Ureter (tissue), 1 donor: ENCODE measurements around the gene PLEKHB1. TPM values are rescaled to one million over a fixed set of nuclear protein-coding genes. Genes with fewer than 3 reads are reported as not detected.
A peak's percentile ranks its signal among the peaks of the same experiment; 100 is the strongest.

Experiments
- DNase-seq: peaks from one replicate; pipeline ENCODE4 v3.0.0-alpha.2; 2020; ENCODE audit warnings: low spot score
- total RNA-seq: library from RNA; stranded (reverse); gene quantifications from one replicate; pipeline ENCODE4 v1.2.4, GENCODE V29; 2023
- donor health status: DM: yes; HTN: yes; CAD: no.

The PLEKHB1 gene
- total RNA-seq, 1 donor from 2014 or later = 10.8 TPM

DNA sequence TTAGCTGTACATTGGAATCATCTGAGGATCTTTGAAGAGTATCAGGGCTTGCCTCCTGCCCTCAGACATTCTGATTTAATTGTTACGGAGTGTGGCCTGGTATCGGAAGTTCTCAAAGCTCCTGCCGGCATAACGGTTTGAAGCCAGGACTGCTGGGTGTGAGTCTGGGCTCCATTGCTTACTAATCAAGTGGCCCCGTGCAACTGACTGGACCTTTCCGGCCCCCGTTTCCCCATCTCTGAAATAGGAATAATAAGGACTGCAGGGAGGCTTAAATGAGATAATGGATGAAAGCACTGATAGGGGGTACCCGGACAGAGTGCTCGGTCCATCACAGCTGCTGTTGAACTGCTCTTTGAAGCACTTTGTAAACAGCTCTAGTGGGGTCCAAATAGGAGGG is 1.7 kb downstream of the PLEKHB1 start:
- no peak for DNase-seq

DNA sequence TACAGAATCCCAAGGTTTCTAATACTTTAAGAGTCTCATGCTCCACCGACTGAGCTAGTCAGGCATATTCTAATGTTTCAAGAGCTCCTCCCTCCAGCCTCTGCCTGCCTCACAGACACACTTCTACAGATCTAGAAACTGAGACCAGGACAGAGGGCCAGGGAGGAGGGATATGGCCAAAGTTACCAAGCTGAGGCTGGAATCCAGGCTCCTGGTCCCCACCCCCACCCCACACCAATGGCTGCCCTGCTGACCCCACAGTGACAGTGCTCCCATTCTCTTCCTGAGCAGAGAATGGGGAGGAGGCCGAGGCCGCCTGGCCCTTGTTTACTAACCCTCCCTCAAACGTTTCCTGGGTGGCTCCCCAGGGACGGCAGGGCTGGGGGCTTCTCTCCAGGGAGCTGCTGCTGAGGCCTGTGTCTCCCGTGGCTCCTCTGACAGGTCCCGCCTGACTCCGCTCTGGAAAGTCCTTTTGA is 2.2 kb downstream of the PLEKHB1 start:
- DNase-seq = no peak

DNA sequence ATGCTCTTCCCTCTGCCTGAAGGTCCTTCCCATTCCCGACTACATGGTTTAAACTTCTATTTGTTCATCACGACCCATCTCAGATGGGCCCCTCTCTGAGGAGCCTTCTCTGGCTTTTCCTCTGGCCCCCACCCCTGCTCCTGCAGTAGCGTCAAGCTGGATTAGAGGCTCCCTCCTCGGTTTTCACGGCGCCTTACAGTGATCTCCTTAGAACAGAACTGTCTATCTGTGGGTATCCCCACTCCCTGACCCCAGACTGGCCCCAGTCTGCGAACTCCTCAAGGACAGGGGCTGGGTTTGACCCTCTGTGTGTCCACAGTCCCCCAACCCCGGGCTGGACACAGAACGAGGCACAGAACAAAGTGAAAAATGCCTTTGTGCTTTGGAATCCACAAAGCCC is 2.8 kb downstream of the PLEKHB1 start:
- no peak for DNase-seq

DNA sequence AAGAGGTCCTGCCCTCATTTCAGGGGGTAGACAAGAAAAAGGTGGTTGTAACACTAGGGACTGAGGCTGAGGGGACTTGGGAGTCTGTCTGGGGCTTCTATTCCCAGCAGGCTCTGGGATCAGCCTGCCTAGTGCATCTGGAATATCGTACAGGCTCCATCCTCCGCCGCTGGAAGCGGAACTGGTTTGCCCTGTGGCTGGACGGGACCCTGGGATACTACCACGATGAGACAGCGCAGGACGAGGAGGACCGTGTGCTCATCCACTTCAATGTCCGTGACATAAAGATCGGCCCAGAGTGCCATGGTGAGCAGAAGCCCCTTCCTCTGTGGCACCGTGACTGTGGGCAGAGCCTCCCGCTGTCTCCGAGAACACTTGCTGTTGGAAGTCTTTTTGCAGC is 4.0 kb downstream of the PLEKHB1 start:
- no peak for DNase-seq

DNA sequence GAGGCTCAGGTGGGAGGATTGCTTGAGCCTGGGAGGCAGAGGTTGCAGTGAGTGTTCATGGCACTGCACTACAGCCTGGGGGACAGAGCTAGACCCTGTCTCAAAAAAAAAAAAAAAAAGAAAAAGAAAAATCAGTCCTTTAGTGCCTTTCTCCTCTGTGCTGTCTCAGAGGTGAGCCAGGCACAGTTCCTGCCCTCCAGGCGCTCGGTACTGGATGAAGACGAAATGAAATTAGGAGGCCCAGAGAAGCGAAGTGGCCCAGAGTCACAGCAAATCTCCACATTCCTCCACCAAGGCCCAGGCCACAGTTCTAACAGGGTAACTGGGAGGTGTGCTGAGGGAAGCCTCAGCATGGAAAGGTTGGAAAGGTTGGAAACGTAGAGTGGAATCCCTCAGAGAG is 4.9 kb downstream of the PLEKHB1 start:
- DNase-seq = no peak

DNA sequence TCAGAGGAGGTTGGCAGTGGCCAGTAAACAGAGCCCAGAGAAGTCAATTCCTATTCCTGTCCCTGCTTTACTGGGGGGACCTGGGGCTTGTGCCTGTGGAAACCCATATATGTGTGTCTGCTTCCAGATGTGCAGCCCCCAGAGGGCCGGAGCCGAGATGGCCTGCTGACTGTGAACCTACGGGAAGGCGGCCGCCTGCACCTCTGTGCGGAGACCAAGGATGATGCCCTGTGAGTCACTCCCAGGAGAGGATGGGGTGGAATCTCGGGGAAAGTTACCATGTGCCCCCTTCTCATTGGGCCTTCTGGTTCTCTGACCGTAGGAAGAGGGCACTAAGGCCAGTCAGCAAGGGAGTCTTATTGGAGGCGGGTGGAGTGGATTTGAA is 5.3 kb downstream of the PLEKHB1 start:
- DNase-seq = no peak

DNA sequence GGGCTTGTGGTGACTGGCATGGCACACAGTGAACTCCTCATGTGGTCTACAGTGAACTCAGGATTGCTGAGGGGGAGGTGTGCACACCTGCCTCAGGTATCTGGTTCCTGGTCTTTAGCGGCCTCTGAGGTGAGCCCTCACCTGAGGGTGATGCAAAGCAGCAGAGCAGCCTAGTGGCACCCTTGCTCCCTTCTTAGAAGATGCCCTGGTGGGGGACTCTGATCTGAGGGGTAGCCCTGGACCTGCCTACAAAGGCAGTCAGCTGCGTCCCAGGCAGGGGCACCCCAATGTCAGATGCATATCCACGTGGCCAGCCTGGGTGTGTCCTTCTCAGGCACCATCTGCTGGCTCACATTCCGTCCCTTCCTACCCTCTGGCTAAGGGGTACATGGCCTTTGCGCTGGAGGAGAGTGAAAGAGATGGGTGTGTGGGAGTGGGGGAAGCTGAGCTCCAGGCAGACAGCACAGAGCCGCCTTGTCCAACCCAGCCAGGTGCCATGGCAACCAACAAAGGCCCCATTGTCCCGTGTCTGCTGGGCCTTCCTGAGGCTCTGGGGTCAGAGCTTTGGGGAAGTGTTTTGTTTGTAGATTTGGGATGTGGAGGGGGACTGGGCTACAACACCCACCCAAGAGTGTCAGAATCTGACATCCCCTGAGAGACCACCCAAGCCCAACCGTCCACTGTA is 5.8 kb downstream of the PLEKHB1 start:
- DNase-seq = no peak

DNA sequence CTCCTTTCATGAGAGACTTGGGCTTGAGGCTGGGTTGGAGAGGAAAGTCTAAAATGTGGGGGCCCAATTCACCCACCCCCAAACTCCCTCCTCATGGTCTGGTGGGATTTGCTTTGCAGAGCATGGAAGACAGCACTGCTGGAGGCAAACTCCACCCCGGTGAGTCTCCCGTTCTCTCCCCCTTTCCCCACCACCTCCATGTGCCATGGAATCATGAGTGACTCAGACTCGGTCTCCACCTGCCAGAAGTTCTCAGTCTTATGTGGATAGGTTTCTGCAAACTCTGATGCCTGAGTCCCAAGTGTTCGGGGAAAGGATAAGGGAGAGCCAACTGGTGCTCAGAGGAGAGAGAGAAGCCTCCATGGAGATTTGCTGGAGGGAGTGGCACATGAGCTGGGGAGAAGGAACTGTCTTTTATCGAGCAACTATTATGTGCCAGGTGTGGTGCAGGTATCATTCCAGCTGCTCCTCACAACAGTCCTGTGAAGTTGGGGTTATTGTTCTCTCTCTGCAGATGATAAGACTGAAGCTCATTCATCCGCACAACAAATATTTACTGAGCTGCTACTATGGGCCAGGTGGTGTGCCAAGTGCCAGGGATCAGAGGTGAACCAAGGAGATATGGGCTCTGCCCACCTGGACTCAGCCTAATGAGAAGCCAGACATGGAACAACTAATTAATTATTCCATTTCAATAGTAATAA is 6.6 kb downstream of the PLEKHB1 start:
- no peak for DNase-seq

DNA sequence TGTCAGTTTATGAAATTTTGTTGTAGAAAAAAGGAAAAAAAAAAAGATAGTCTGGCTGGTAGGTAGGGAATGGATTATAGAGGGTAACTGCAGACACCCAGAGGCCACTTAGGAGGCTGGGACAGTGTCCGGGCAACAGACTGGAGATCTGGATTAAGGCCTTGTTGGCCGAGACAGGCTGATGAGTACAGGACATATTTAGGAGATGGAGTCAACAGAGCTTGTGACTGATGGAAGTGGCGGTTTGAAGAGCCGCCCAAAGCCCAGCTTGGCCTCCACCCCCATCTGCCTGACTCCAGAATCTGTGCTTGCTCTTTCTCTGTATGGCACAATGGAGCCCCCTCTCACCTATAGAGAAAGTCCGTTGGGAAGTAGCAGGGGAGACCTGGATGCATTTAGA is 7.6 kb downstream of the PLEKHB1 start:
- DNase-seq = no peak

DNA sequence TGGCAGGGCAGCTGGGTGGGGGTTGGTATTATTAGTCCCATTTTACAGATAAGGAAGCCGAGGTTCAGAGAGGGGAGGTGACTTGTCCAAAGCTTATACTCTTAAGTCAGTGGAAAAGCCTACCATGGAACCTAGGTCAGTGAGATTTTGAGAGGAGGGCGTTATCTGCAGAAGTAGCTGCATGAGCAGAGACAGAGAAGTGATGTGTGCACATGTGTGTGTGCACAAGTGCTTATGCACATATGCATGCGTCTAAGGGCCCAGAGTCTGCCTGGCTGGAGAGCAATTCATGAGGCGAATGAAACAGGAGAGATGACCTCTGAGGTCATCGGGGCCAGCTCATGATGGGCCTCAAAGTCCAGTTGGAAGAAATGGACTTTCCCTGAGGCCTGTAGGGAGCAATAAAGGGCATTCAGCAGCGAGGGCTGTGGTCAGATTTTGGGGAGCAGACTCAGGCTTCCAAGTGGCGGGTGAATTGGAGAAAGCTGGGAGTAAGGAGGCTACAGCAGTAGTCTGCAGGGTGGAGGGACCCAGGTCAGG is 8.2 kb downstream of the PLEKHB1 start:
- no peak for DNase-seq

DNA sequence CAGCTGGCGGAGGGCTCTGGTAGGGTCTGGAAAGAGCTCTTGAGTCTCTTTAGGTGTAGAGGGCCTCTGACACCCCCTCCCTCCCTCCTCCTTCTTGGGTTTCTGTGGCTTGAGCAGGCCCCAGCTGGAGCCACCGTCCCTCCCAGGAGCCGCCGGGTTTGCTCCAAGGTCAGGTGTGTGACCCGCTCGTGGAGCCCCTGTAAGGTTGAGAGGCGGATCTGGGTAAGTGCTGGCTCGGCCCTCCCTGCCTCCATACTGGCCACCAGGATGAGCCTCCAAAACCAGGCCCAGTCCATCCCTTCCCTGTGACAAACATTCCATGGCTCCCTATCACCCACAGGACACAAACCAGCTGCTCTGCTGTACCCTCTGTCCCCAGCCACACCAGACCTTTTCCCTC is 9.3 kb downstream of the PLEKHB1 start:
- no peak for DNase-seq

DNA sequence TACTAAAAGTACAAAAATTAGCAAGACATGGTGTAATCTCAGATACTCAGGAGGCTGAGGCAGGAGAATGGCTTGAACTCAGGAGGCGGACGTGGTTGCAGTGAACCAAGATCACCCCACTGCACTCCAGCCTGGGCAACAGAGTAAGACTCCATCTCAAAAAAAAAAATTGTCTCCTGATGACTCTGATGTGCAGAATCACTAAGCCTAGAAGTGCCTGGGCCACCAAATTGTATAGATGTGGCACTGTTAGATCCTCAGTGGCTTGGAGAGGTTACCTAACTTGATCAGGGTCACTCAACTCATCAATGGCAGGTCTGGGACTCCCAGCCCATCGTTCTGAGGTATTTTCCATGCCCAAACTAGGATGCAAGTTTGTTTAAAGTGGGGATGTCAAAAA is 10.6 kb downstream of the PLEKHB1 start:
- no peak for DNase-seq

DNA sequence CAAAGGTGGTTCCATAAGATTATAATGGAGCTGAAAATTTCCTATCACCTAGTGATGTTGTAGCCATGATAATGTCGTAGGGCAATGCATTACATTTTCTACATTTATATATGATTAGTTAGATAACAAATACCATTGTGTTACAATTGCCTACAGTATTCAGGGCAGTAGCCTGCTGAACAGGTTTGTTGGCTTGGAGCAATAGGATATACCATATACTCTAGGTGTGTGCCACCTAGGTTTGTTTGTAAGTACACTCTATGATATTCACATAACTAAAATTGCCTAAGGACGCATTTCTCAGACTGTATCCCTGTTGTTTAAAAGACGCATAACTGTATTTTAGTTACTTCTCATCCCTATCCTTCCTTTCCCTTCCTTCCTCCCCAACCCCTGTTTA is 13.6 kb downstream of the PLEKHB1 start:
- DNase-seq = no peak

DNA sequence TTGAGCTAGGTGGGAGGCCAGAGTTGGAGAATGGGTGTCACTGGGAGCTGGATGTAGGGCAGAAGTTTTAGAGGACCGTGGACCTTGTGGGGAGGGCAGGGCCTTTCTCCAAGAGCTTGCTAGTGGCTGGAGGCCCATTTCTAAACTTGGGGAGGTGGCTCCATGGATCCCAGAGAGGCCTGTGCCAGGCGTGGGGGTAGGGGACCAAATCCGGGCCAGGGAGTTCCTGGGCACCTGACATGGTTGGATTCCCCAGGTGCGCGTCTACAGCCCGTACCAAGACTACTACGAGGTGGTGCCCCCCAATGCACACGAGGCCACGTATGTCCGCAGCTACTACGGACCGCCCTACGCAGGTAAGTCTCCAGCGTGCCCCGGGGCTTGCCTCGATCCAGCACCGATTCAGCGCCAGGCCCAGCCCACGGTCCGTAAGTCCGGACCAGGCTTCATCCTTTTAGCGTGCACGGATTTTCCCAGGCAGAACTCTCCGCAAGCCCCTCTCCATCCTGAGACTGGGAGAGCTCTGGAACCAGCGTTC is 14.2 kb downstream of the PLEKHB1 start:
- no peak for DNase-seq

DNA sequence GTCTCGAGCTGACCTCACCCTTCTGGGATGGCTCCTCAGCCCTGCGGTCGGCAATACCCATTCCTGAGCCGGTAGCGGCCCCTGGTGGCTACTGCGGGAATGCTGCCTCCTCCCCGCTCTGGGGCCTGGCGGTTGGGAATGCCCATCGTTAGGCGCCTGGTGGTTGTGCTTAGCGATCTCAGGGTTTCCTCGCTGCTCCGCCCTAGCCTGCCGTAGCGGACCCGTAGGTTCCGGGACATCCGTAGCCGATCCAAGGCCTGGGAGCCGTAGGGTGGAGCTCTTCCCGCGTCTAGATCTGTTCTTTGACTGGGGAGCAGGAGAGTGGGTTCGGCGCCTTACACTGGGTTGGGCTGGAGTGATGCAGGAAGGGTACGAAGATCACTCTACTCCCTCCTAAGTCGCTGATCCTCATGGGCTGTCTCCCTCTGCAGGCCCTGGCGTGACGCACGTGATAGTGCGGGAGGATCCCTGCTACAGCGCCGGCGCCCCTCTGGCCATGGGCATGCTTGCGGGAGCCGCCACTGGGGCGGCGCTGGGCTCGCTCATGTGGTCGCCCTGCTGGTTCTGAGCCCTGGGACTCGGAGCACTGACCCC is 14.8 kb downstream of the PLEKHB1 start:
- DNase-seq = peak; percentile 92

DNA sequence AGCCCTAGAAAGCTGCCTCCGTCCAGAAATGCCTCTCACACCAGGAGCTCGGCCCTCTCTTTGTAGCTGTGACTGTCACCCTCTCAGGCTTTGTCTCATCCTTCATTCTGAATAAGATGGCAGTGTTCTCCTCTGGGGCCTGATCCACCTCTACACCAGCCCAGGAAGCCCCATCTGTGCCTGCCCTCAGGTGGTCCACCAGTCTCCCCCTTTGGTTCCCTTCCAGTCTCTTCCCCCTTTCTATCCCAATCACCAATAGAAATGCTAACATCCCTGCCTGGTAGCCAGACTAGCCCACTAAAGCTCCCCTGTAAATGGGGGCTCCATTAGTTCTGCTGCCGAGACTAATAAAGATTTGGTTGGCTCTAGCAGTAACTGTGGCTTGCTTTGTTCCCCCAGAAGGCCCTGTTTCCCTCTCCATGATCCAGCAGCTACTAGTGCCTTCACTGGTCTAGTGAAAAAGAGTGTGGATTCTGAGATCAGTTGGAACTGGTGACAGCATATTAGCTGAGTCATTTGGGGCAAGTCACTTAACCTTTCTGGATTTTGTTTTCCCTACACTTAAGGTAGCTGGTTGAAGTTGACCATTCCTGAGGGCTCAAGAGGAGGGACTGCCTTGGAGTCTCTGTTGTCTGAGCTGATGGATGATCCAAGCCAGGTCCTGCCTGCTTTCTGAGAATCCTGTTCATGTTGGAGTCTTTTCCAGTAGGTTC is 16.2 kb downstream of the PLEKHB1 start:
- DNase-seq = no peak

DNA sequence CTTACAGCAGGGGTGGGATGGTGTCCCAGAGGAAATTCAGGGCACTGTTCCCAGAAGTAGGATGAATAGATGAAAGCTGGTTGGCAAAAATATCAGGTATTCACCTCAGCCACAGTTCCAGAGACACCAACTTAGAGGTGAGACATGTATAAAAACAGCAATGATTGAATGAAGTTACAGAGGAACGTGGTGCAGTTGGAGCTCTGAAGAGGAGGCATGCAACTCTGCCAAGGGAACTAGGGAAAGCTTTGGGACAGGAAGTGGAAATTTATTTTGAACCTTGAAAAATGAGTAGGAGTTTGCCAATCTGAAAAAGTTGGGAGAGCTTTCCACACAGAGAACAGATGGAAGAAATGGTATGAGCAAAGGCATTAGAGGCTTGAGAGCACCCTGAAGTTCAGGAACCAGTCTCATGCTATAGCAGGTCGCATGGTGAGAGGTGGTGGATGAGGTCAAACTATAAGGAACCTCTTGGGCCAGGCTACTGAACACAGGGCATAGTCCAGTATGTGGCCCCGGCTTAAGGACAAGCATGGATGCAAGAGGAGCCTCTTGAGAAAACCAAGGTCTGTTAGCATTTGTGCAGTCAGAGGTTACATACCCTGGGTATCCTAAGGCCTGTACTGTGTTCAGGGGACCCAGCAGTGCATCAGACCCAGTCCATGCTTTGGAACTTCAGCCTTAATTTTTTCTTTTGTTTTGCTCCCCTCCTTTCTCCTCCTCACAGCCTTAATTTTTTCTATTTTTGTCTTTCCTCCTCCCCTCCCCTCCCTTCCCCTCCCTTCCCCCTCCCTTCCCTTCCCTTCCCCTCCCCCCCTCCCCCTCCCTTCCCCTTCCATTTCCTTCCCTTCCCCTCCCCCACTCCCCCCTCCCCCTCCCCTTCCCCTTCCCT is 17.5 kb downstream of the PLEKHB1 start:
- DNase-seq = no peak

DNA sequence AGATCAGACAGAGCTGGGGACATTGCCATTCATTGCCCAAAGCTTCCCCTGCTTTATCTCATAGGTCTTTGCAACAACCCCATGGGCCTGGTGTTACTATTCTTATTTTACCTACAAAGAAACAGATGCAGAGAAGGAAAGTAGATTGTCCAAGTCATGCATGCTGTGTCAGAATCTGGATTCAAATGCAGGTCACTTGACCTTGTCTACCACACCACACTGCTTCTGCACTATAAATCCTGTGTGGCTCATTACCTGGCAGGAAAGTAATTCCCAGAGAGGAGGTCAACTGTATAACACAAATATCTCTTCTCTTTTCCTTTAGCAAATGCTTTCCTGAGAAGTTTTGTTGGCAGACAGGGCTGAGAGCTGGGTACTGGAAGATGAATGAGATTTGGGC is 18.5 kb downstream of the PLEKHB1 start:
- no peak for DNase-seq

DNA sequence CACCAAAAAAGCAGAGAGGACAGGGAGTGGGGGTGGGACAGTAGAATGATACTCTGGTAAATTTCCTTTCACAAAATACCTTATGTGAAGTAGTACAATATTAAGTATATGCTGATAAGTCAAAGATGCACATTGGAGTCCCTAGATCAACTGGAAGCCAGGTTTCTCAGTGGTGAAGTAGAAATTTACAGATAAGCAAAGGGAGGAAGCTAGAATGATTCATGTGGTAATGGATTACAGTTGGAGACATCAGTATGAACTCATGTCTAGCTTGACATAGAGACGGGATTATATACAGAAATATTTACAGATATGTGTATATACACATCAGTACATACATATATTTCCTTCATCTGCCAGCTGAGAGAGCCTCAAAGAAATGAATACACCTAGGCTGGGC is 21.5 kb downstream of the PLEKHB1 start:
- no peak for DNase-seq

DNA sequence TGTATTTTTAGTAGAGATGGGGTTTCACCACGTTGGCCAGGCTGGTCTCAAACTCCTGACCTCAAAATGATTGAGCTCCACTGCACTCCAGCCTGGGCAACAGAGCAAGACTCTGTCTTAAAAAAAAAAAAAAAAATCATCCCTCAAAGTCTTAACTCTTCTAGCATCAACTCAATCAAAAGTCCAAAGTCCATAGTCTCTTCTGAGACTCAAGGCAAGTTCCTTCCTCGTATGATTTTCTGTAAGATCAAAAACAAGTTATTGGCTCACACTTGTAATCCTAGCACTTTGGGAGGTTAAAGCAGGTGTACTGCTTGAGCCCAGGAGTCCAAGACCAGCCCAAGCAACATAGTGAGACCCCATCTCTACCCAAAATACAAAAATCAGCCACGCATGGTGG is 24.4 kb downstream of the PLEKHB1 start:
- DNase-seq = no peak

DNA sequence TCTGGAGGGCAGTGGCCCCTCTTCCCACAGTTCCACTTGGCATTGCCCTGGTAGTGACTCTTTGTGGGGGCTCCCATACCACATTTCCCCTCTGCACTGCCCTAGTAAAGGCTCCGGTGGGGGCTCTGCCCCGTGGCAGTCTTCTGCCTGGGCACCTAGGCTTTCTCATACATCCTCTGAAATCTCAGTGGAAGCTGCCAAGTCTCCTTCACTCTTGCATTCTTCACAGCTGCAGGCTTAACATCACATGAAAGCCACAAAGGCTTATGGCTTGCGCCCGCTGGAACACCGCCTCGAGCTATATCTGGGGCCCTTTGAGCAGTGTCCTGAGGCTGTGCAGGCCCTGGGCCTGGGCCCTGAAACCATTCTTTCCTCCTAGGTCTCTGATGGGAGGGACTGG is 25.3 kb downstream of the PLEKHB1 start:
- DNase-seq = no peak
